ENCODE results near the gene SARDH.
A peak's percentile ranks its signal among the peaks of the same experiment; 100 is the strongest.
"Not testable (repeated sequence)": the region's sequence is repeated elsewhere in the genome, so short reads cannot be mapped to it uniquely, and the experiment has no call there.

The SARDH gene

GRCh38 chr9:133682818-133683585 is 55.1 kb downstream of the SARDH start:
- no peak for DNase-seq

DNA sequence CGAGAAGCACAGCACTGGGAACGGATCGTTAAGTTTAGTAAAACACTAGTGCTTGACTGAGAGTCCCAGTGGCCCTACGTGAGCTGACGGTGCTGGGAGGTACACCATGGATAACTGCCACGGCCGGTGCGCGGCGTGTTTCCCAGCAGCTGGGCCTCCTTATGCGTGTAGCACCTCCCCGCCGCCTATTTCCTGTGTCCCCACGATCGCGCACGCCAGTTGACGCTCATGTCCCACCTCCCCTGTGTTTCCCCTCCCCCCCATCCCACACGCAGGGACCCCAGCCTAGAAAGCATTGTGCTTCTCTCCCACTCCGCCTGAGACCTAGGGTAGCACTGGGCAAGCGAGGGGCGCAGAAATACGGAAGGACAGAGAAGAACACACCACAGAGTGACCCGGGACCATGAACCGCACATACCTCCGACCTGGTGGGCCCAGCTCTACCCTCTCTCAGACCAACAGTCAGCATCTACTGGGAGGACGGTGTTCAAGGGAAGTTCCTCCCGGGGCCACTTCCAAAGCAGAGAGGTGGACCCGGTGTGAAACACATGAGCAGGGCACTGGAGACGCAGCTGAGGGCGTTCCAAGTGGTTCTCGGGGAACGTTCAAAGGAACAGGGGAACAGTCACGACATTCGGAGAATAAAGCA is 56.4 kb downstream of the SARDH start:
- no peak for DNase-seq

GRCh38 chr9:133680976-133681657 is 57.0 kb downstream of the SARDH start:
- no peak for DNase-seq

GRCh38 chr9:133680250-133680975 is 57.7 kb downstream of the SARDH start:
- no peak for DNase-seq

GRCh38 chr9:133679466-133680061 is 58.6 kb downstream of the SARDH start:
- no peak for DNase-seq

DNA sequence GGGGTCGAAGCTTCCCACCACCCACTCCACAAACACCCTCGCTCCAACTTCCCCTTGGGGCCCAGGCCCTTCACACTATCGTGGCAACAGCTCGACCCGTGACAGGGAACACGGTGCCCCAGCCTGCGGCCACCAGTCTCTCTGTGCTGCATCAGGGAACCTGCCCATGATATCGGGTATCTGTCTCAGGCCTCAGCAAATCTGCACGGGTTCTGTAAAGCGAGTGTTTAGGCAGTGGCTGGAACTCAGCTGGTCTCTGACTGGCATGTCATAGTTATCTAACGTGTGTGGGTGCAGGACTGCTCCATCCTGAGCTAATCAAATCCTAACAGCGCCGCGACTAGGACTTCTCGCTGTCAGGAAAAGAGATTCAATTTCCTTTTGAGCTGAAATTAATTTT is 59.1 kb downstream of the SARDH start:
- no peak for DNase-seq

DNA sequence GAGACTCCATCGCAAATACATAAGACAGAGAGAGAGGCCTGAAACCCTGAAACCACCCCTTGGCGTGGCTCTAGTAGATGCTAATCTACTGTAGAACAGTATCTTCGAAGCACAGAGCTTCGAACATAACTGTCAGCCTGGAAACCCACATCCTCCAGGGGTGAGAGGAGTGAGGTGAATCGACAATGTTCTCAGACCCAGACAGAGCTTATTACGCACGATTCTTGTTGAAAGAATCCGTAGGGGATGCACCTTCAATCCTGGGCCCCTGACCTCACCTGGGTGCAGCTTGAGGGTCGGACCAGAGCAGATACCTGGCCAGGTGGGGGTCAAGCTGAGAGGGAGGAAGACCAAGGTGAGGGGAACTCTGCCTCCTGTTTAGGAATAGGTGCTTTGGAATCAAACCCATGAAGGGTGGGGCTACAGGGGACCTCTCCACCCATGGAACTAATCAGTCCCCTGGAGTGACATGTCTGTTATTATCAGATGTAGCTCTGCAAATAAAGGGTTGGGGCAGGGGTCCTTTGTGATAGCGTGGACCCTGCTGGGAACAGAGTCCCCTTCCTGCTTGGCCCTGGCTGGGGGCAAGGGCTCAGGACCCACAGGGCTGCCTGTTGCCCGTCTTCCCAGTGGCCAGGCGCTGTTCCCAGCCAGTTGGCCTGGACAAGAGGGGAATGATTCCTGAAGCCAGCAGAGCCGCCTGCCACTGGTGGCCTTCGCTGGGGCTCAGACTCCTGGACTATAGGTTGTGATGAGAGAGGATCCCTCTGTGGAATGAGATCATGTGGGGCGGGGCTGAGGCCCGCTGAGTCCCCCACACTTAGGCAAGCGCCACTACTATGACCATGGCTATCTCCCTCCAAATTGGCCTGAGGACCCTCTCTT is 60.8 kb downstream of the SARDH start:
- peak in 1 of 2 experiments; percentile 44 for DNase-seq

DNA sequence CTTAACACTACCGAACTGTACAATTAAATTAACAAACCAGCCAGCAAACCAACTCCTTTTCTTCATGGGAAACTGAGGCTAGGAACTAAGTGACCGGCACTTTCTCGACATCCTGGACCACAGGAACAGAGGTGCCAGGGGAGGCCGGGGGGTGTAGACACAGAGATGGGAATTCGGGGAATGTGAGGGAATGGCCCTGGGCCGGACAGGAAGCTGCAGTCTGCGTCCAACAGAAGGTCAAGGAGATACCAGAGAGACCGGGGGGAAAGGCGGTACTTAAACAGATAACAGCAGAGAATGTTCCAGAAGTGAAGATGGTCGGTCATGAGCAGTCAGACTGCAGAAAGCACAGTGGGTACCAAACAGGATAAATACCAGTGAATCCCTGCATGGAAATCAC is 61.7 kb downstream of the SARDH start:
- DNase-seq: no peak

- DNase-seq: not testable (repeated sequence)
Observed at GRCh38 chr9:133675796-133676195, 62.4 kb downstream of the SARDH start.

DNA sequence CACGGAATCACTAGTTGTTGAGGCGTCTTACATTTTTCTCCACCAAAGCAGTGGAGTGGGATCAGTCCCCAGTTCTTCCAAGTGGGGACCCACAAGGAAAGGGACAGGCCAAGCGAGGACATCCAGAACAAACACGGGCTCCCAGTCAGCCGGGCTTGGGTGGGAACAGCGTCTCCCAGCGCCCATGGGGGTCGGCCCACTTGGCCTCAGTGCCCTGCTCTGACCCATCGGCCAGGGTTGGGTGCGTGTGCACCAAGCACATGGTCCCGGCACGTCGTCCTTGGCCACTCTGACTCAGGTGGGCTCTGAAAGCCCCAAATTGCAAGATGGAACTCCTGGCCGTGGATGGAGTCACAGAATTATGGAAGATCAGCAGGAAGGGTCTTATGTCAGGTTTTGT is 64.1 kb downstream of the SARDH start:
- DNase-seq: no peak

- DNase-seq: no peak
Observed at GRCh38 chr9:133673258-133673655, 64.9 kb downstream of the SARDH start.

DNA sequence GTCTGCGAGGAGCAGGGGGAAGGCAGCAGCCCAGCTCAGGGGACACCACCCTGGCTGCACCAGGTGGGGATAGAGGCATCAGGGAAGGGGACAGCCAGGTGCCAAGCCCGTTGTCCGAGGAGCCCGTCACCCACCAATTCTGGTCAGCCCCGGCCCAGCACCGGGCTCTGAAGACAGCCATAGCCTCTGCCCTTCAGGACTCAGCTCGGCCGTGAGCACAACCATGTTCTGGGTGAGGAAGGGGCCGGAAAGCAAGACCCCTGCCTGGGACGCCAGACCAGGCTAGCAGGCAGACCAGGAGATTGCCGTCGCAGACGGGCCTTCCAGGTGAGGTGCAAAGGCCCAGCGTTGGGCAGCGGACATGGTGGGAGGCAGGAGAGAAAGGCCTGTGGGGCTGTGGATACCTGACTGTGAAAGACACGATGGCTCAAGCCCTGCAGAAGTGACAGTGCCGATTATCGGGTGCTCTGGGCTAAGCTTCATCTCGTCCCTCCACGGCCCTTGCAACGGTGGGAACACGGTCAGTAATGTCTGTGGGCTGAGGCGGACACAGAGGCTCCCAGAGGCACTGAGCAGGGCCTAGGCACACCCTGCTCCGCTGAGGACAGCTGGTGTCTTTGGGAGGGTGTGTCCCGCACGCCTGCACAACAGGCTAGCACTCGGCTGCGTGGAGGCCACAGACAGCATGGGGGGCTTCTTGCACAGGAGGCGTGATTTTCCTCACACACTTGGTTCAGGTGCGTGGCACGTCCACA is 65.5 kb downstream of the SARDH start:
- DNase-seq: no peak

GRCh38 chr9:133671371-133671770 is 66.8 kb downstream of the SARDH start:
- no peak for DNase-seq

DNA sequence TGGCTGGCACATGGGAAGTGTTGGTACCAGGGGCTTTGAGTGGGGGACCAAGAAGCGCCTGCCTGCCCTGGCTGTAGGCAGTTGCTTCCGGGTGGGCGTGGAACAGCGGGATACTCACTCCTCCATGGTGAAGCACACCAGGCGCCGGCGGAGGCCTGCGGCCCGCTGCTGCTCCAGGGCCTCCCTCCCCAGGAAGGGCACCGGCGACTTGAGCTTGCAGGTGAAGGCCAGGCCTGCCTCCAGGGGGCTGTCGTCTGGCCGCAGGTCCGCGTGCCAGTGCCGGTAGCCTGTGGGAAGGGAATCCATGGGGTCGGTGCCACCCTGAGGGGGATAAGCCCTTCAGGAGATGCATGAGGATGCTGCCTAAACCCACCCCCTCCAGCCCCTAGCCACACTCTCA is 67.7 kb downstream of the SARDH start:
- no peak for DNase-seq

DNA sequence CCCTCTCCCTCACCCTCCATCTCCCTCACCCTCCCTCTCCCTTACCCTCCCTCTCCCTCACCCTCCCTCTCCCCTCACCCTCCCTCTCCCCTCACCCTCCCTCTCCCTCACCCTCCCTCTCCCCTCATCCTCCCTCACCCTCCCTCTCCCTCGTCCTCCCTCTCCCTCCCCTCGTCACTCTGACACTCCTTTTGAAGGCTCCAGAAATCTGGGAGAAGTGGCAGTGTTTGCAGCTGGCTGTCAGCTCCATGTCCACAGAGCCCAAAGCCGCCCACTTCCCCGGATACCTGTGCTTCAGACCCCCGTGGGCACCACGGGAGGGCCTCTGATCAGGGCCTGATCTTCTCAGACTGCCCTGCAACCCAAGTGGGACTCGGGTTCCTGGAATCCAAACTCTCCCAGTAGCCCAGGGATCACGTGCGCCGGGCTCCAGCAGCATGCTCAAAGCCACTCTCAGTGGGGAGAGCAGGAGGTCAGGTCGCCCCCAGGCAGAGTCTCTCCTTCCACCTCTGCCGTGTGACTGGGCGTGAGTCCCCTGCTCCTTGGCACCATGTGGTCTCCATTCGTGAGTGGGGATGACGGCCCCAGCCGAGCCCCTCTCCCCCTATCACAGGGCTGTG is 68.9 kb downstream of the SARDH start:
- DNase-seq: no peak

DNA sequence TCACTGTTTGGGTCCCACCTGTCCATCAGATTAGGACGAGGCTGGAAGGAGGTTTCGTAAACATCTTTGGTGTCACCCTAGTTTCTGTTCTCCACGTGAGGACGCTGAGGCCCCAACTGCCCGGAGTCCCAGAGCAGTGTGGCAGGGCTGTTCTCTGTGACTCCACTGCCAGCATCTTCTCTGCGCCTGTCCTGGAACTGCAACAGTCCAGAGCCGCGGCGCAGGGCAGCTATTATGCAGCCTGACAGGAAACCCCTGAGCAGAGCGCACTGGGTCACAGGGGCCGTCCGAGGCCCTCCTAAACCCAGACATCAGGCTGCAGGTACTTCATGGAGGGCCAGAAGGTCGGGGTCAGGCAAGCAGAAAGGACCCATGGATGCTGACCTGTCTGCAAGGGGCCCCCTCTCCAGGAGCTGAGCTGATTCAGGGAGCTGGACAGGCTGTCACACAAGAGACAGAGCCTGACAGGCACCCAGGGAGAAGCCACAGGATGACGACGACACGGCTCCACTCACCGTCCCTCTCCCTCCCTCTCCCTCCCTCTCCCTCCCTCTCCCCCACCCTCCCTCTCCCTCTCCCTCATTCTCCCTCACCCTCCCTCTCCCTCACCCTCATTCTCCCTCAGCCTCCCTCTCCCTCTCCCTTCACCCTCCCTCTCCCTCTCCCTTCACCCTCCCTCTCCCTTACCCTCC is 70.2 kb downstream of the SARDH start:
- DNase-seq: no peak

GRCh38 chr9:133666845-133667244 is 71.3 kb downstream of the SARDH start:
- no peak for DNase-seq

DNA sequence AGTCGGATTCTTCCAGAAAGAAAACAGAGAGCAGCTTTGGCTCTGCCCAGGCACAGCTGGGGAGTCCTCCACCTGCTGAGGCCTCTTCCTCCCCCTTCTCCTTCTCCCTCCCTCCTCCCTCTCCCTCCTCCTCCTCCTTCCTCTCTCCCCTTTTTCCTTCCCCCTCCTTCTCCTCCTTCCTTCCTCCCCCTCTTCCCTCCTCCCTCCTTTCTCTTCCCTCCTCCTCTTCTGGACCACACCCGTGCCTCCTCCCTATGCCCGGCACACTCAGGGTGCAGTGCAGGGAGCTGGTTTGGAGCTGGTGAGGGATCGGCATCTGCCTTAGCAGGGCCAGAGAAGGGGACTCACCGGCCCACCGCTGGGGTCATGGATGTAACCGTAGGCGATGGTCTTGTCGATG is 71.8 kb downstream of the SARDH start:
- DNase-seq: no peak

- DNase-seq: no peak
Observed at GRCh38 chr9:133665535-133665934, 72.6 kb downstream of the SARDH start.

DNA sequence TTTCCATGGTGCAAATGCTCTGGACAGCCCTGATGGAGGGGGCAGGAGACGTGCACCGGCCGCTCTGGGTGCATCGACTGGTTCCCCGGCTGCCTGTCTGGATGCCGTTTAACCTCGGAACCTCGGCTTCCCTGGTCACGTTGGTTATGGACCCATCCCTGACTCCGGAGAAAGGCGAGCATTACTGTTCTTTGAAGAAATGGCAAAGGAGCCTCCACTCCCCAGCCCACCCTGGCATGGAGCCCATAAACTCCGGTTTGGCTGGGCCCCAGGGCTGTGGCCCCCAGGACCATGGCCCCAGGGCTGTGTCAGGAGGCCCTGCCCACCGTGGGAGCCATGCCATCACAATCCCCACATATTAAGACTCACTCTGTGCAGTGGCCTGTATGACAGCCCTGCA is 73.1 kb downstream of the SARDH start:
- DNase-seq: no peak

All from stimulated activated CD4-positive, alpha-beta T cell treated with anti-CD3 and anti-CD28 coated beads, Interleukin-4, amount 100 ng/mL, for 4 hours (primary cell).